Body of pancreas (tissue), 4 donors: ENCODE data around the gene QRFP.

Source experiments
- POLR2A ChIP-seq, 3 donors: fragments of 450-650 bp; IDR thresholded peaks; one replicate each; pipeline ENCODE4 v1.6.1; 2016; ENCODE audit warnings: antibody characterized with exemption in 3 of 3, mild to moderate bottlenecking in 2 of 3
- TF ChIP-seq, protein P1 (sequence below), 7 experiments: fragments of 450-650 bp in 4 of 7; fragments of 200-600 bp in 3 of 7; sonication (generic) in 3 of 7; IDR thresholded peaks; one replicate each; pipeline ENCODE4 v1.5.1; 2016 to 2019; ENCODE audit warnings: antibody characterized with exemption in 7 of 7

DNA sequence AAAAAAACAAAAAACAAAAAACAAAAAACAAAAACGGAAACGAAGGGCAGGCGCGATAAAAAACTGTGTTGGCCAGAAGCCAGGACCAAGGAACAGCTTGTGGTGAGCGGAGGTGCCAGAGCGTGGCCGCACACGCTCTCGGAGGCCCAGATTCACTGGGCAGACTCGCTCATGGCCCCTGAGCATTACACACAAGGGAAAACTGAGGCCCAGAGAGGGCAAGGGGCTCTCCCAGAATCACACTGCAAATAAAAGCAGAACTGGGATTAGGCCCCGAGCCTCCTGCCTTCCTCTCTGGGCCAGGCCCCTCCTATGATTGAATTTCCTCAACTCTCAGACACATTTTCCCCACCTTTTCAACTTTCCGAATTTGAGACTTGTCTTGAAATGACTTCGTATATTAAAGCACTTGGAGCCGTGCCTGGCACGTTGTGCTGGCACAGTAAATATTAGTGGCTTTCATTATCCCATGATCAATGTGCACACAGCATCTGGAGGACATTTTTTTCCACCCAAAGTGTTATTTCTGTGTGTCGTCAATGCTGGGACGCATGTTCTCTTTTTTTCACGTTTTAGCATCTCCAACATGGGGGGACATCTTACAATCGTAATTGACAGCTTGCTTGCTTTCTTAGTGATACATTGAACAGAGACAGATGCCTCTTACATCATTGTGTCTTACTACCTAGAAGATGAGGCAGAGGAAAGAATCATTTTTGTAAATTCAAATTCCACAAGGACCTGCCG, 35.1 kb upstream of the QRFP start:
- TF ChIP-seq, protein P1, sequence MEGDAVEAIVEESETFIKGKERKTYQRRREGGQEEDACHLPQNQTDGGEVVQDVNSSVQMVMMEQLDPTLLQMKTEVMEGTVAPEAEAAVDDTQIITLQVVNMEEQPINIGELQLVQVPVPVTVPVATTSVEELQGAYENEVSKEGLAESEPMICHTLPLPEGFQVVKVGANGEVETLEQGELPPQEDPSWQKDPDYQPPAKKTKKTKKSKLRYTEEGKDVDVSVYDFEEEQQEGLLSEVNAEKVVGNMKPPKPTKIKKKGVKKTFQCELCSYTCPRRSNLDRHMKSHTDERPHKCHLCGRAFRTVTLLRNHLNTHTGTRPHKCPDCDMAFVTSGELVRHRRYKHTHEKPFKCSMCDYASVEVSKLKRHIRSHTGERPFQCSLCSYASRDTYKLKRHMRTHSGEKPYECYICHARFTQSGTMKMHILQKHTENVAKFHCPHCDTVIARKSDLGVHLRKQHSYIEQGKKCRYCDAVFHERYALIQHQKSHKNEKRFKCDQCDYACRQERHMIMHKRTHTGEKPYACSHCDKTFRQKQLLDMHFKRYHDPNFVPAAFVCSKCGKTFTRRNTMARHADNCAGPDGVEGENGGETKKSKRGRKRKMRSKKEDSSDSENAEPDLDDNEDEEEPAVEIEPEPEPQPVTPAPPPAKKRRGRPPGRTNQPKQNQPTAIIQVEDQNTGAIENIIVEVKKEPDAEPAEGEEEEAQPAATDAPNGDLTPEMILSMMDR (IDR thresholded peaks at IDR 0.05) = no peak
- TF ChIP-seq POLR2A (IDR thresholded peaks at IDR 0.05) = no peak
